ENCODE data around the gene UQCC5.
"Not testable (repeated sequence)": the region's sequence is repeated elsewhere in the genome, so short reads cannot be mapped to it uniquely, and the experiment has no call there.

Gene UQCC5

GRCh38 chr3:52524752-52525679, 11.4 kb upstream of the UQCC5 start:
- no peak for ATAC-seq
- TF ChIP-seq ZNF8 (CRISPR knock-in tag; IDR thresholded peaks at IDR 0.05) (no peak), ZNF565 (CRISPR knock-in tag; conservative IDR thresholded peaks at IDR 0.05; ENCODE audit: low read depth) (no peak), TSHZ2 (CRISPR knock-in tag; IDR thresholded peaks at IDR 0.05) (no peak), PPARA (CRISPR knock-in tag; IDR thresholded peaks at IDR 0.05; ENCODE audit: borderline replicate concordance) (no peak), CREB5 (CRISPR knock-in tag; IDR thresholded peaks at IDR 0.05; ENCODE audit: low read depth) (no peak), CSDC2 (CRISPR knock-in tag; IDR thresholded peaks at IDR 0.05) (no peak), SNAI2 (CRISPR knock-in tag; IDR thresholded peaks at IDR 0.05) (no peak)

GRCh38 chr3:52525680-52526561, 10.5 kb upstream of the UQCC5 start:
- no peak for TF ChIP-seq ISL1 (CRISPR knock-in tag; IDR thresholded peaks at IDR 0.05)
- TF ChIP-seq CREB5 (CRISPR knock-in tag; IDR thresholded peaks at IDR 0.05; ENCODE audit: low read depth): no peak
- TF ChIP-seq ZNF565 (CRISPR knock-in tag; conservative IDR thresholded peaks at IDR 0.05; ENCODE audit: low read depth): no peak
- no peak for TF ChIP-seq PATZ1 (CRISPR knock-in tag; IDR thresholded peaks at IDR 0.05; ENCODE audit: borderline replicate concordance)
- TF ChIP-seq CSDC2 (CRISPR knock-in tag; IDR thresholded peaks at IDR 0.05): no peak
- TF ChIP-seq ZNF70 (CRISPR knock-in tag; IDR thresholded peaks at IDR 0.05): no peak
- TF ChIP-seq SNAI2 (CRISPR knock-in tag; IDR thresholded peaks at IDR 0.05): no peak
- TF ChIP-seq TCF4 (CRISPR knock-in tag; IDR thresholded peaks at IDR 0.05; ENCODE audit: borderline replicate concordance): no peak
- no peak for TF ChIP-seq ARNTL (CRISPR knock-in tag; IDR thresholded peaks at IDR 0.05; ENCODE audit: borderline replicate concordance, low read depth)
- no peak for TF ChIP-seq TOX (CRISPR knock-in tag; IDR thresholded peaks at IDR 0.05; ENCODE audit: borderline replicate concordance)
- no peak for TF ChIP-seq PPARA (CRISPR knock-in tag; IDR thresholded peaks at IDR 0.05; ENCODE audit: borderline replicate concordance)
- TF ChIP-seq ZNF8 (CRISPR knock-in tag; IDR thresholded peaks at IDR 0.05): no peak
- TF ChIP-seq BACH2 (CRISPR knock-in tag; IDR thresholded peaks at IDR 0.05; ENCODE audit: borderline replicate concordance): no peak
- no peak for TF ChIP-seq GLIS3 (CRISPR knock-in tag; IDR thresholded peaks at IDR 0.05)
- TF ChIP-seq OSR1 (CRISPR knock-in tag; IDR thresholded peaks at IDR 0.05): no peak
- no peak for TF ChIP-seq CSRNP3 (CRISPR knock-in tag; IDR thresholded peaks at IDR 0.05)
- no peak for TF ChIP-seq ZFP30 (CRISPR knock-in tag; IDR thresholded peaks at IDR 0.05)
- no peak for TF ChIP-seq POU6F1 (CRISPR knock-in tag; IDR thresholded peaks at IDR 0.05; ENCODE audit: borderline replicate concordance, low read depth)
- TF ChIP-seq TSHZ2 (CRISPR knock-in tag; IDR thresholded peaks at IDR 0.05): no peak
- TF ChIP-seq ZFP3 (CRISPR knock-in tag; IDR thresholded peaks at IDR 0.05): no peak
- ATAC-seq: no peak

GRCh38 chr3:52526671-52527038, 9.8 kb upstream of the UQCC5 start:
- ATAC-seq: not testable (repeated sequence)

All from SK-N-SH treated with all-trans-retinoic acid at 6 μM for 48 hours (cell line).